PC-3 (cell line): Measurements from ENCODE around the gene GNL2. TPM values are rescaled to one million over a fixed set of nuclear protein-coding genes. Genes with fewer than 3 reads are reported as not detected.

ENCODE experiments used
- ATAC-seq: fragments of 200-7000 bp; cut with Tn5 transposase; 2 replicates; pipeline ENCODE4 v1.9.1; 2020; ENCODE audit warnings: mild to moderate bottlenecking, moderate library complexity
- BruUV-seq: library from RNA; stranded (reverse); fragments of 400-500 nt; replicated peaks from 2 replicates; lab custom pipeline; 2021; lab: Mats Ljungman, UMichigan
- CTCF ChIA-PET: fragments of 300-600 bp; sonication (Branson Sonifier 250); formaldehyde crosslinking; loops from one replicate; lab custom pipeline; 2022; ENCODE audit warnings: antibody characterized with exemption; lab: Charles Lee
- POLR2A ChIA-PET: fragments of 300-600 bp; sonication (Branson Sonifier 250); formaldehyde crosslinking; loops from one replicate; lab custom pipeline; 2022; ENCODE audit warnings: antibody characterized with exemption; ENCODE audit not compliant: unreplicated experiment; lab: Charles Lee
- DNase-seq: peaks from one replicate; pipeline ENCODE4 v3.0.0-alpha.2; 2015
- H2AFZ ChIP-seq: fragments of 300-600 bp; sonication (generic); 2 replicates; pipeline ENCODE4 v1.6.0; 2016; ENCODE audit warnings: antibody characterized with exemption, low read length
- H3F3A ChIP-seq: fragments of 300-600 bp; sonication (generic); one replicate; pipeline ENCODE4 v1.6.0; 2017; ENCODE audit warnings: antibody characterized with exemption, low read length, control low read depth, mild to moderate bottlenecking; ENCODE audit not compliant: unreplicated experiment
- H3K27ac ChIP-seq: fragments of 300-600 bp; sonication (generic); 2 replicates; pipeline ENCODE4 v1.5.1; 2016; ENCODE audit warnings: mild to moderate bottlenecking, low read length
- H3K27me3 ChIP-seq: fragments of 300-600 bp; sonication (generic); 2 replicates; pipeline ENCODE4 v1.6.1; 2016; ENCODE audit warnings: low read length, mixed read lengths
- H3K36me3 ChIP-seq: fragments of 300-600 bp; sonication (generic); 2 replicates; pipeline ENCODE4 v1.6.1; 2016; ENCODE audit warnings: low read depth, mixed run types, low read length, mixed read lengths
- H3K4me1 ChIP-seq: fragments of 300-600 bp; sonication (generic); 2 replicates; pipeline ENCODE4 v1.5.1; 2016; ENCODE audit warnings: low read length; ENCODE audit not compliant: insufficient read depth
- H3K4me2 ChIP-seq: fragments of 300-600 bp; sonication (generic); 2 replicates; pipeline ENCODE4 v1.6.0; 2016; ENCODE audit warnings: low read length
- H3K4me3 ChIP-seq: fragments of 300-600 bp; sonication (generic); 2 replicates; pipeline ENCODE4 v1.5.1; 2016; ENCODE audit warnings: mild to moderate bottlenecking, low read length, mixed read lengths
- H3K79me2 ChIP-seq: fragments of 300-600 bp; sonication (generic); 2 replicates; pipeline ENCODE4 v1.6.1; 2017; ENCODE audit warnings: low read length, mixed read lengths
- H3K9ac ChIP-seq: fragments of 300-600 bp; sonication (generic); 2 replicates; pipeline ENCODE4 v1.6.0; 2016; ENCODE audit warnings: mild to moderate bottlenecking, low read length
- H3K9me2 ChIP-seq: fragments of 300-600 bp; sonication (generic); replicated peaks from 2 replicates; pipeline ENCODE4 v1.6.1; 2016; ENCODE audit warnings: mixed run types, low read length, mixed read lengths
- H3K9me3 ChIP-seq: fragments of 300-600 bp; sonication (generic); 2 replicates; pipeline ENCODE4 v1.6.1; 2016; ENCODE audit warnings: low read length, mixed read lengths
- H4K20me1 ChIP-seq: fragments of 300-600 bp; sonication (generic); 2 replicates; pipeline ENCODE4 v1.6.1; 2016; ENCODE audit warnings: low read length, mixed read lengths
- EZH2 ChIP-seq: fragments of 300-600 bp; sonication (generic); IDR thresholded peaks from one replicate; pipeline ENCODE4 v1.6.1; 2017; ENCODE audit warnings: antibody characterized with exemption, mild to moderate bottlenecking, low read length; ENCODE audit not compliant: unreplicated experiment
- EZH2phosphoT487 ChIP-seq: fragments of 300-600 bp; sonication (generic); IDR thresholded peaks from 2 replicates; pipeline ENCODE4 v1.6.1; 2018; ENCODE audit warnings: mild to moderate bottlenecking, antibody characterized with exemption, low read length, borderline replicate concordance
- intact Hi-C: fragments of 100-400 bp; cut with micrococcal nuclease; formaldehyde crosslinking; loops from 2 replicates; pipeline ENCODE4 v1.9.0; 2023
- total RNA-seq: library from RNA; depleted of rRNA; stranded (reverse); fragments of >200 nt; gene quantifications from 2 replicates; pipeline ENCODE4 v1.2.3, GENCODE V29; 2014
- TF ChIP-seq, protein P1 (sequence below): fragments of 300-600 bp; sonication (generic); conservative IDR thresholded peaks from 2 replicates; pipeline ENCODE4 v1.5.1; 2017; ENCODE audit warnings: antibody characterized with exemption, low read depth, mild to moderate bottlenecking, low read length

Gene GNL2
- total RNA-seq, 1 experiment from 2014 or later, result 93.4 TPM

DNA sequence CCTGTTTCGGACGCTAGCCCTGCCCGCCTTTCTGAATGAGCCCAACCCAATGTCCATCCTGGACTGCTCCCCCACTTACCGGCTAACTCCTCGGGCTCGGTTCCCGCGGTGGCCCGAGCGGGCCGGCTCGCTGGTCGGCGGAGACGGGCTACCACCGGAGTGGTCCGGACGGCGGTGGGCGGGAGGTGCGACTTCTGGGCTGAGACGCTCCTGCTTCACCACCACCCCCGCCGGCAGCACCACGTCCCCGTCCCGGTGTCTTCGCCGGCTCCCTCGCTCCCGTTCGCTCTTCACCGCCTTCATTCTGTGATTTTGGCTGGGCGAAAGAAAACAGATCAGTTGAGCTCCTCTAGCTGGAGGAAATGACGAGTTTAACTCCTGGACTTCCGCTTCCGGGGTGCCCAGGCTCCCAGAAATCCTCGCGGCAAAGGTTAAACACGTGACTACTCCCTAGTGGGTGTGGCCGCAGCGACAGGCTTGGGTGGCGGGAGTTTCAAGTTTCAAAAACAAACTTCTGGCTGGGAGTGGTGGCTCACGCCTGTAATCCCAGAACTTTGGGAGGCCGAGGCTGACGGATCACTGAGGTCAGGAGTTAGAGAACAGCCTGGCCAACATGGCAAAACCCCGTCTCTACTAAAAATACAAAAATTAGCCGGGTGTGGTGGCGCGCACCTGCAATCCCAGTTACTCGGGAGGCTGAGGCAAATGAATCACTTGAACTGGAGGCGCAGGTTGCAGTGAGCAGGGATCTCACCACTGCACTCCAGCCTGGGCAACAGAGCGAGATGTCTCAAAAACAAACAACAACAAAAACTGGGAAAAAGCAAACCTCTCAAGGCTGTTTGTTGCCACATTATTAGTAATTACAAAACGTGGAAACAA is 41.6 kb downstream of the GNL2 start, which contains the start of gene SNIP1:
TSS of gene SNIP1 (minus strand) at position 367 of the 882 bp plus-strand sequence. CDS start at position 303, 64 bp downstream.
- H3K4me2 ChIP-seq, result peak within 1 kb of the TSS; percentile 90
- H3K27ac ChIP-seq, result peak within 1 kb of the TSS; percentile 59
- DNase-seq, result peak; percentile 94
- ATAC-seq, result peak; percentile 93
- peak within 1 kb of the TSS; percentile 95 for H3K9ac ChIP-seq
- H4K20me1 ChIP-seq, result peaks cover 7% of the 10 kb centered on the region
- H2AFZ ChIP-seq, result peak within 1 kb of the TSS; percentile 83
- H3K27me3 ChIP-seq, result no peaks in the 10 kb centered on the region
- no TSS peak for BruUV-seq
- POLR2A ChIA-PET, result no interaction called here
- no peaks in the 10 kb centered on the region for H3K9me2 ChIP-seq
- no peaks in the 10 kb centered on the region for H3K9me3 ChIP-seq
- peak within 1 kb of the TSS; percentile 100 for H3K4me3 ChIP-seq
- no peaks in the 10 kb centered on the region for H3F3A ChIP-seq
- CTCF ChIA-PET, result interaction anchor here (0.6 to 1.0 kb wide), 2 partner anchors 40 to 58 kb away, joined by 10 read pairs; partner anchors contain the start of gene MEAF6
- H3K79me2 ChIP-seq, result peaks cover 44% of the 10 kb centered on the region
- intact Hi-C loops, result loop anchor here (5.0 kb wide), 1 partner anchor 138 kb away; the partner anchor contains the start of gene CDCA8
- H3K36me3 ChIP-seq, result peaks cover 14% of the 10 kb centered on the region
- H3K4me1 ChIP-seq, result peaks cover 20% of the 10 kb centered on the region
- TF ChIP-seq, protein P1, sequence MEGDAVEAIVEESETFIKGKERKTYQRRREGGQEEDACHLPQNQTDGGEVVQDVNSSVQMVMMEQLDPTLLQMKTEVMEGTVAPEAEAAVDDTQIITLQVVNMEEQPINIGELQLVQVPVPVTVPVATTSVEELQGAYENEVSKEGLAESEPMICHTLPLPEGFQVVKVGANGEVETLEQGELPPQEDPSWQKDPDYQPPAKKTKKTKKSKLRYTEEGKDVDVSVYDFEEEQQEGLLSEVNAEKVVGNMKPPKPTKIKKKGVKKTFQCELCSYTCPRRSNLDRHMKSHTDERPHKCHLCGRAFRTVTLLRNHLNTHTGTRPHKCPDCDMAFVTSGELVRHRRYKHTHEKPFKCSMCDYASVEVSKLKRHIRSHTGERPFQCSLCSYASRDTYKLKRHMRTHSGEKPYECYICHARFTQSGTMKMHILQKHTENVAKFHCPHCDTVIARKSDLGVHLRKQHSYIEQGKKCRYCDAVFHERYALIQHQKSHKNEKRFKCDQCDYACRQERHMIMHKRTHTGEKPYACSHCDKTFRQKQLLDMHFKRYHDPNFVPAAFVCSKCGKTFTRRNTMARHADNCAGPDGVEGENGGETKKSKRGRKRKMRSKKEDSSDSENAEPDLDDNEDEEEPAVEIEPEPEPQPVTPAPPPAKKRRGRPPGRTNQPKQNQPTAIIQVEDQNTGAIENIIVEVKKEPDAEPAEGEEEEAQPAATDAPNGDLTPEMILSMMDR, result no peak
- TF ChIP-seq EZH2 (no peak), EZH2phosphoT487 (no peak)

DNA sequence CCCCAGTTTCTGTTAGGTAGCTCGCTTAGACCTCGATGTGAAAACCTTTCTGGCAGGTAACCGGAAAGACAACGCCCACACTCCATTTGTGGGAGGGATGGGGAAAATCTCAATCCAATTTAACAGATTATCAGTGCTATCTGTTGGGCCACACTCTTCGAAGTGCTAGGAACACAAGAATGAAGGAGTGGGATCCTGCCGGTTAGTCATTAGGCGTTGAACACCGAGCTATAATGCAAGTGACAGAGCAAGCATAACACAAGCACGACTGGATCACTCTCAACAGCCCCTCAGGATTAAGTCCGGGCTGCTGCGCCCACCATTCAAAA is 42.2 kb downstream of the GNL2 start:
- Histone ChIP-seq H3K79me2 (peaks cover 50% of the 10 kb centered on the region), H4K20me1 (peaks cover 7% of the 10 kb centered on the region), H3K27ac (peak overlapping the region; percentile 59), H3K9ac (peak overlapping the region; percentile 95), H3K4me3 (peak overlapping the region; percentile 100), H3K4me1 (peaks cover 20% of the 10 kb centered on the region), H3K9me3 (no peaks in the 10 kb centered on the region), H3K36me3 (peaks cover 20% of the 10 kb centered on the region), H2AFZ (peak overlapping the region; percentile 83), H3K9me2 (no peaks in the 10 kb centered on the region), H3K27me3 (no peaks in the 10 kb centered on the region), H3F3A (no peaks in the 10 kb centered on the region), H3K4me2 (peak overlapping the region; percentile 90)
- no peak for ATAC-seq
- TSS peak; percentile 54 for BruUV-seq
- ChIA-PET POLR2A (no interaction called here), CTCF (interaction anchor here (1.0 kb wide), 1 partner anchor 58 kb away, joined by 10 read pairs; no protein-coding TSS in a partner anchor)
- DNase-seq, result no peak
- TF ChIP-seq EZH2 (no peak), EZH2phosphoT487 (no peak)
- TF ChIP-seq, protein P1, result no peak
- intact Hi-C loops, result loop anchor here (5.0 kb wide), 1 partner anchor 139 kb away; the partner anchor contains the start of gene CDCA8
